Sigmoid colon (tissue), 7 donors: ENCODE results near the gene NDE1. TPM values are rescaled to one million over a fixed set of nuclear protein-coding genes. Genes with fewer than 3 reads are reported as not detected.

ENCODE experiments used
- DNase-seq: peaks from one replicate; pipeline ENCODE4 v3.0.0-alpha.2; 2019
- H3K27ac ChIP-seq, 4 donors: fragments of 200-600 bp; sonication (generic); one replicate each; pipeline ENCODE4 v1.5.1; 2016 to 2019; ENCODE audit warnings: mild to moderate bottlenecking in 1 of 4
- H3K27me3 ChIP-seq, 3 donors: fragments of 200-600 bp; sonication (generic); one replicate each; pipeline ENCODE4 v1.5.1; 2019; ENCODE audit warnings: mild to moderate bottlenecking in 1 of 3
- H3K36me3 ChIP-seq, 4 donors: fragments of 200-600 bp; sonication (generic); one replicate each; pipeline ENCODE4 v1.5.1; 2016 to 2019
- H3K4me1 ChIP-seq, 4 donors: fragments of 200-600 bp; sonication (generic); one replicate each; pipeline ENCODE4 v1.5.1; 2017 to 2019
- H3K4me3 ChIP-seq, 4 donors: fragments of 200-600 bp; sonication (generic); one replicate each; pipeline ENCODE4 v1.5.1; 2017 to 2019; ENCODE audit warnings: mild to moderate bottlenecking in 2 of 4, moderate library complexity in 1 of 4
- H3K9me3 ChIP-seq, 4 donors: fragments of 200-600 bp in 3 of 4; sonication (generic) in 3 of 4; one replicate each; pipeline versions ENCODE4 v1.5.1 to v1.6.1; 2013 to 2019
- CTCF ChIP-seq, 4 experiments: fragments of 450-650 bp in 3 of 4; fragments of 200-600 bp in 1 of 4; IDR thresholded peaks; one replicate each; pipeline ENCODE4 v1.5.1; 2016 to 2019; ENCODE audit warnings: antibody characterized with exemption in 4 of 4, mild to moderate bottlenecking in 3 of 4, moderate library complexity in 2 of 4
- EP300 ChIP-seq, 4 donors: sonication (generic); formaldehyde crosslinking; IDR thresholded peaks; one replicate each; pipeline ENCODE4 v1.6.1; 2017; ENCODE audit warnings: antibody characterized with exemption in 4 of 4
- POLR2A ChIP-seq, 2 donors: fragments of 450-650 bp; IDR thresholded peaks; one replicate each; pipeline ENCODE4 v1.6.1; 2016; ENCODE audit warnings: antibody characterized with exemption in 2 of 2, mild to moderate bottlenecking in 2 of 2, moderate library complexity in 2 of 2
- POLR2AphosphoS5 ChIP-seq, 4 donors: sonication (generic); formaldehyde crosslinking; IDR thresholded peaks; one replicate each; pipeline ENCODE4 v1.6.1; 2017; ENCODE audit warnings: antibody characterized with exemption in 4 of 4
- WGBS, 2 donors: extraction: QIAGEN DNeasy Blood & Tissue Kit; methylation state at CpG; one replicate each; pipeline ENCODE4 v1.1.7; 2013; 5-methylcytosine and 5-hydroxymethylcytosine counted together
- intact Hi-C: fragments of 100-400 bp; cut with DNase I; formaldehyde crosslinking; loops from one replicate; pipeline ENCODE4 v1.15.1; 2023
- polyA plus RNA-seq, 3 donors: library from polyadenylated mRNA; stranded (reverse); fragments of 200-250 nt; gene quantifications; one replicate each; pipeline ENCODE4 v1.2.3, GENCODE V29; 2013
- total RNA-seq, 4 donors: library from RNA; depleted of rRNA; stranded (reverse); fragments of >200 nt; gene quantifications; one replicate each; pipeline ENCODE4 v1.1.0, GENCODE V29; 2016
- donor health status: healthy with polysubstance abuse.
- donor health status: Bipolar disorder and iron deficiency.
- donor health status: healthy.

Gene NDE1
- total and polyA plus RNA-seq, 7 donors, result 11.3 to 86.1 (median 29.3) TPM

- Histone ChIP-seq H3K36me3 (peaks cover 85 to 100% (median 99%) of the 10 kb centered on the region in 4 donors), H3K9me3 (no peaks in the 10 kb centered on the region), H3K4me3 (no peak overlapping the region), H3K27me3 (no peaks in the 10 kb centered on the region), H3K4me1 (peaks cover 1 to 43% (median 16%) of the 10 kb centered on the region in 4 donors), H3K27ac (peak overlapping the region in 3 of 4 donors; percentile 7 to 48 (median 30))
- 84 to 95% methylated on average over 18 of the region's 18 CpGs for WGBS, 2 donors
- intact Hi-C loops, result no loop called here
- DNase-seq, result no peak
- TF ChIP-seq POLR2AphosphoS5 (IDR thresholded peaks at IDR 0.05) (peak; percentile 38 to 56 (median 40)), EP300 (IDR thresholded peaks at IDR 0.05) (no peak)
Measured at GRCh38 chr16:15737140-15737644, 87.1 kb downstream of the NDE1 start.

GRCh38 chr16:15739464-15739863, 89.4 kb downstream of the NDE1 start:
- no peak overlapping the region for H3K4me3 ChIP-seq
- intact Hi-C loops, result no loop called here
- peaks cover 0 to 38% (median 22%) of the 10 kb centered on the region in 4 donors for H3K4me1 ChIP-seq
- peak in 1 of 4 donors; percentile 20 for TF ChIP-seq POLR2AphosphoS5 (IDR thresholded peaks at IDR 0.05)
- TF ChIP-seq POLR2A (IDR thresholded peaks at IDR 0.05), result no peak
- H3K27ac ChIP-seq, result peak overlapping the region; percentile 49 to 95 (median 53)
- no peak for DNase-seq
- no peaks in the 10 kb centered on the region for H3K9me3 ChIP-seq
- H3K27me3 ChIP-seq, result no peaks in the 10 kb centered on the region
- H3K36me3 ChIP-seq, result peaks cover 86 to 100% (median 94%) of the 10 kb centered on the region in 4 donors
- 94 to 95% methylated on average over 2 of the region's 2 CpGs for whole genome bisulfite sequencing, 2 donors

- Histone ChIP-seq H3K27ac (peak overlapping the region; percentile 49 to 95 (median 53)), H3K9me3 (no peaks in the 10 kb centered on the region), H3K27me3 (no peaks in the 10 kb centered on the region), H3K36me3 (peaks cover 86 to 100% (median 94%) of the 10 kb centered on the region in 4 donors), H3K4me3 (no peak overlapping the region), H3K4me1 (peaks cover 0 to 36% (median 25%) of the 10 kb centered on the region in 4 donors)
- no peak for DNase-seq
- intact Hi-C loops, result no loop called here
- TF ChIP-seq EP300 (IDR thresholded peaks at IDR 0.05) (no peak), POLR2AphosphoS5 (IDR thresholded peaks at IDR 0.05) (peak in 1 of 4 donors; percentile 25)
- WGBS, 2 donors, result 72 to 83% methylated on average over 6 of the region's 6 CpGs
Measured at GRCh38 chr16:15739950-15740349, 89.9 kb downstream of the NDE1 start.

- 93% methylated on average over 13 of the region's 13 CpGs for WGBS, 2 donors
- Histone ChIP-seq H3K27ac (peak overlapping the region; percentile 32 to 95 (median 52)), H3K36me3 (peaks cover 85 to 100% (median 90%) of the 10 kb centered on the region in 4 donors)
Measured at GRCh38 chr16:15741207-15741871, 91.3 kb downstream of the NDE1 start.

GRCh38 chr16:15742716-15743115, 92.7 kb downstream of the NDE1 start:
- Histone ChIP-seq H3K27me3 (no peaks in the 10 kb centered on the region), H3K27ac (peak overlapping the region; percentile 32 to 95 (median 42)), H3K9me3 (no peaks in the 10 kb centered on the region), H3K4me3 (no peak overlapping the region), H3K36me3 (peaks cover 85 to 100% (median 90%) of the 10 kb centered on the region in 4 donors), H3K4me1 (peaks cover 0 to 34% (median 21%) of the 10 kb centered on the region in 4 donors)
- DNase-seq, result no peak
- intact Hi-C loops, result no loop called here
- 95 to 96% methylated on average over 2 of the region's 2 CpGs for WGBS, 2 donors
- TF ChIP-seq POLR2A (IDR thresholded peaks at IDR 0.05) (no peak), POLR2AphosphoS5 (IDR thresholded peaks at IDR 0.05) (no peak), EP300 (IDR thresholded peaks at IDR 0.05) (no peak), CTCF (IDR thresholded peaks at IDR 0.05) (no peak)

More at GRCh38 chr16:15741207-15741871, 91.3 kb downstream of the NDE1 start:
- Histone ChIP-seq H3K4me1 (peaks cover 0 to 40% (median 24%) of the 10 kb centered on the region in 4 donors), H3K4me3 (no peak overlapping the region), H3K9me3 (no peaks in the 10 kb centered on the region), H3K27me3 (no peaks in the 10 kb centered on the region)
- no peak for DNase-seq
- intact Hi-C loops, result no loop called here
- TF ChIP-seq POLR2A (IDR thresholded peaks at IDR 0.05), result no peak
- peak in 2 of 4 donors; percentile 37 to 51 for TF ChIP-seq POLR2AphosphoS5 (IDR thresholded peaks at IDR 0.05)
- TF ChIP-seq EP300 (IDR thresholded peaks at IDR 0.05), result no peak

- peak overlapping the region; percentile 6 to 95 (median 50) for H3K27ac ChIP-seq
Measured at GRCh38 chr16:15743657-15744056, 93.6 kb downstream of the NDE1 start.

More at GRCh38 chr16:15743657-15744056, 93.6 kb downstream of the NDE1 start:
- no peak for DNase-seq
- 69 to 82% methylated on average over 1 of the region's 1 CpG for WGBS, 2 donors
- Histone ChIP-seq H3K9me3 (no peaks in the 10 kb centered on the region), H3K27me3 (no peaks in the 10 kb centered on the region), H3K4me3 (no peak overlapping the region), H3K4me1 (peaks cover 0 to 29% (median 21%) of the 10 kb centered on the region in 4 donors), H3K36me3 (peaks cover 88 to 100% (median 91%) of the 10 kb centered on the region in 4 donors)
- intact Hi-C loops, result no loop called here
- TF ChIP-seq POLR2AphosphoS5 (IDR thresholded peaks at IDR 0.05) (peak in 2 of 4 donors; percentile 18 to 52), POLR2A (IDR thresholded peaks at IDR 0.05) (no peak), CTCF (IDR thresholded peaks at IDR 0.05) (no peak)
